ENCODE data around the gene TNPO2.
A peak's percentile ranks its signal among the peaks of the same experiment; 100 is the strongest.

TNPO2 gene

DNA sequence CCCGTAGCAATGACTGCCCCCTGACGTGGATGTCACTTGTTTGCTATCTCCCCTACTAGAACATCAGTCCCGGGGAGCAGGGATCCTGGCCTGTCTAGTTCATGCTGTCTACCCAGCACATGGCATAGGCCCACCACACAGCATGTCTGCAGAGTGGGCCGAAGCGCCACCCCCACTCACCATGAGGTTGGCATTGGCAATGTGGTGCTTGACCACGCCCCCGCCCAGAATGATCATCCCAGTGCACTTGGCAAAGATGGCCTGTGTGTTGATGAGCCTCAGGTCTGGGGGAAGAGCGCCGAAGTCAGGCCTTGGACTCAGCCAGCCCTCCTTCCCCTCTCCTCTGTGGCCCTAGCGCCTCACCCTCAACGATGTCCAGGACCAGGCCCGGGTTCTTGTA is 46.8 kb downstream of the TNPO2 start:
- peaks cover 37% of the 10 kb centered on the region for H3K36me3 ChIP-seq (ENCODE audit: control insufficient read depth, insufficient read depth, low read length)
- no peaks in the 10 kb centered on the region for H3K9me3 ChIP-seq (ENCODE audit: control insufficient read depth, insufficient read depth, low read length)
- H3K27ac ChIP-seq (ENCODE audit: low read length): no peak overlapping the region
- no peaks in the 10 kb centered on the region; the same call in 1 of the 2 replicates for H3K4me1 ChIP-seq (ENCODE audit: control insufficient read depth, insufficient read depth, low read length)
- no peaks in the 10 kb centered on the region for H3K27me3 ChIP-seq (ENCODE audit: control insufficient read depth, insufficient read depth, low read length)
- no peak for DNase-seq (ENCODE audit: low read depth, low spot score)
- WGBS (ENCODE audit: insufficient coverage, insufficient read length): no CpG with 5 or more reads among the region's 12 CpGs
- no peak overlapping the region for H3K4me3 ChIP-seq (ENCODE audit: low read length)

DNA sequence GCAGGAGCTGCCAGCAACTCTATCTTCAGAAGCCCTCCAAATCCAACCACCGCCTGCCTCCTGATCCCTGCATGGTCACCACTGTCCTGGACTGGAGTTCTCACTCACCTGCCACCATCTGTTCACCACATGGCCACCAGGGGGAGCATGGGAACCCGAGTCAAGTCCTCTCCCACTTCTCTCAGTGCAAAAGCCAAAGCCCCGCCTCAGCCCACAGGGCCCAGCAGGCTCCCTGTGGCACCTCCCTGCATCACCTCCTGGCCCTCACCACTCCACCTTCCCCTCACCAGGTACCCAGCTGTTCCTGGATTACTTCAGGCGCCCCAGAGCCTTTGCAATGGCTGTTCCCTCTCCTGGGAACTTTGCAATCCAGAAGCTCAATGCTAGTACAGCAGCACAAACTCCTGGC is 47.3 kb downstream of the TNPO2 start:
- peak; percentile 87 for DNase-seq (ENCODE audit: low read depth, low spot score)
- Histone ChIP-seq H3K4me3 (ENCODE audit: low read length) (no peak overlapping the region), H3K27me3 (ENCODE audit: control insufficient read depth, insufficient read depth, low read length) (no peaks in the 10 kb centered on the region), H3K27ac (ENCODE audit: low read length) (no peak overlapping the region), H3K36me3 (ENCODE audit: control insufficient read depth, insufficient read depth, low read length) (peaks cover 37% of the 10 kb centered on the region), H3K9me3 (ENCODE audit: control insufficient read depth, insufficient read depth, low read length) (no peaks in the 10 kb centered on the region), H3K4me1 (ENCODE audit: control insufficient read depth, insufficient read depth, low read length) (no peaks in the 10 kb centered on the region; the same call in 1 of the 2 replicates)
- no CpG with 5 or more reads among the region's 4 CpGs for WGBS (ENCODE audit: insufficient coverage, insufficient read length)

DNA sequence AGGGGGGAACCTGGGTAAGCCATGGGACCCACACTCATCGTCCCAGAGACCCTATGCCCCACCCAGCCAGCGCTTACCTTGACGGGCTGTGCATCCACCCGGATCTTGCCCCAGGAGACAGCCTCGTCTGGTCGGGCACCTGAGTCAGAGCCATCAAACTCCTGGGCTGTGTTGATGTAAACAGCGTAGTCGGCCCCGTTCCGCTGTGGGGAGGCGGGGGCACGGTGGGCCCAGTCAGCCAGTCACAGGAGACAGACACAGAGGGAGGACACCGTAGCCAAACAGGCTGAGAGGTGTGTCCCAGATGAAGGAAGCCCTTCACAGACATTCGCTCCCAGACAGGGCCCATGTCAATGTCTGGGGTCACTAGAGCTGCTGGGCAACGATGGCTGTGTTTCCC is 47.8 kb downstream of the TNPO2 start:
- no peak overlapping the region for H3K4me3 ChIP-seq (ENCODE audit: low read length)
- H3K9me3 ChIP-seq (ENCODE audit: control insufficient read depth, insufficient read depth, low read length): no peaks in the 10 kb centered on the region
- H3K36me3 ChIP-seq (ENCODE audit: control insufficient read depth, insufficient read depth, low read length): peaks cover 37% of the 10 kb centered on the region
- H3K27ac ChIP-seq (ENCODE audit: low read length): no peak overlapping the region
- DNase-seq (ENCODE audit: low read depth, low spot score): no peak
- no peaks in the 10 kb centered on the region for H3K27me3 ChIP-seq (ENCODE audit: control insufficient read depth, insufficient read depth, low read length)
- no CpG with 5 or more reads among the region's 15 CpGs for WGBS (ENCODE audit: insufficient coverage, insufficient read length)
- no peaks in the 10 kb centered on the region; the same call in 1 of the 2 replicates for H3K4me1 ChIP-seq (ENCODE audit: control insufficient read depth, insufficient read depth, low read length)

DNA sequence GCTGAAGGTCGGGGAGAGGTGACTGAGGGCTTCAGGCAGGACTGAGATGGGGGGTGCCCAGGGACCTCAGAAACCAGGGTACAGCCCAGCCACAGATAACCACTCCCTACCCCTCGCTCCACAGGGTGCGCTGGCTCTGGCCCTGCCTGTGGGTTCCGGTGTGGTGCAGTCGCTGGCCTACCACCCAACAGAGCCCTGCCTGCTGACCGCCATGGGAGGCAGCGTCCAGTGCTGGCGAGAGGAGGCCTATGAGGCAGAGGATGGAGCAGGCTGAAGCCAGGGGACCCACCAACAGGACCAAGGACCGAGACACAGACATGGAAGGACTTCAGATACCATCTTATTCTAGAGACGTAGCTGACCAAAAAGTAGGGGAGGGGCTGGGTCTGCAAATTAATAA is 48.3 kb downstream of the TNPO2 start:
- no CpG with 5 or more reads among the region's 10 CpGs for WGBS (ENCODE audit: insufficient coverage, insufficient read length)
- no peak for DNase-seq (ENCODE audit: low read depth, low spot score)
- Histone ChIP-seq H3K4me1 (ENCODE audit: control insufficient read depth, insufficient read depth, low read length) (peaks cover 1% of the 10 kb centered on the region; the same call in 1 of the 2 replicates), H3K27ac (ENCODE audit: low read length) (no peak overlapping the region), H3K9me3 (ENCODE audit: control insufficient read depth, insufficient read depth, low read length) (no peaks in the 10 kb centered on the region), H3K4me3 (ENCODE audit: low read length) (no peak overlapping the region), H3K27me3 (ENCODE audit: control insufficient read depth, insufficient read depth, low read length) (no peaks in the 10 kb centered on the region), H3K36me3 (ENCODE audit: control insufficient read depth, insufficient read depth, low read length) (peaks cover 37% of the 10 kb centered on the region)

DNA sequence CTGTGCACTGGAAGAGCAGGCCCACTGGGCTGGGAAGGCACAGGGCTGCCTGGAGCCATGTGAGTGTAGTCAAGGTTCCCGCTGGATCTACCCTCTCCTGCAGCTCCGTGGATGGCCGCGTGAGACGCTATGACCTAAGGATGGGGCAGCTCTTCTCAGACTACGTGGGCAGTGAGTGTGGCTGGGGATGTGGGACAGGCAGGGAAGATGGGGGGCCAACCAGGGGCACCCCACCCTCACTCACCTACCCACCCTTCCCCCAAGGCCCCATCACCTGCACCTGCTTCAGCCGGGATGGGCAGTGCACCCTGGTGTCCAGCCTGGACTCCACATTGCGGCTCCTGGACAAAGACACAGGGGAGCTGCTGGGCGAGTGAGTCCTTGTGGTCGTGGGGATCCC is 51.0 kb downstream of the TNPO2 start:
- Histone ChIP-seq H3K9me3 (ENCODE audit: control insufficient read depth, insufficient read depth, low read length) (no peaks in the 10 kb centered on the region), H3K4me3 (ENCODE audit: low read length) (no peak overlapping the region), H3K27me3 (ENCODE audit: control insufficient read depth, insufficient read depth, low read length) (no peaks in the 10 kb centered on the region), H3K36me3 (ENCODE audit: control insufficient read depth, insufficient read depth, low read length) (peaks cover 27% of the 10 kb centered on the region), H3K27ac (ENCODE audit: low read length) (no peak overlapping the region), H3K4me1 (ENCODE audit: control insufficient read depth, insufficient read depth, low read length) (peaks cover 1% of the 10 kb centered on the region; the same call in 1 of the 2 replicates)
- no CpG with 5 or more reads among the region's 10 CpGs for WGBS (ENCODE audit: insufficient coverage, insufficient read length)
- no peak for DNase-seq (ENCODE audit: low read depth, low spot score)

DNA sequence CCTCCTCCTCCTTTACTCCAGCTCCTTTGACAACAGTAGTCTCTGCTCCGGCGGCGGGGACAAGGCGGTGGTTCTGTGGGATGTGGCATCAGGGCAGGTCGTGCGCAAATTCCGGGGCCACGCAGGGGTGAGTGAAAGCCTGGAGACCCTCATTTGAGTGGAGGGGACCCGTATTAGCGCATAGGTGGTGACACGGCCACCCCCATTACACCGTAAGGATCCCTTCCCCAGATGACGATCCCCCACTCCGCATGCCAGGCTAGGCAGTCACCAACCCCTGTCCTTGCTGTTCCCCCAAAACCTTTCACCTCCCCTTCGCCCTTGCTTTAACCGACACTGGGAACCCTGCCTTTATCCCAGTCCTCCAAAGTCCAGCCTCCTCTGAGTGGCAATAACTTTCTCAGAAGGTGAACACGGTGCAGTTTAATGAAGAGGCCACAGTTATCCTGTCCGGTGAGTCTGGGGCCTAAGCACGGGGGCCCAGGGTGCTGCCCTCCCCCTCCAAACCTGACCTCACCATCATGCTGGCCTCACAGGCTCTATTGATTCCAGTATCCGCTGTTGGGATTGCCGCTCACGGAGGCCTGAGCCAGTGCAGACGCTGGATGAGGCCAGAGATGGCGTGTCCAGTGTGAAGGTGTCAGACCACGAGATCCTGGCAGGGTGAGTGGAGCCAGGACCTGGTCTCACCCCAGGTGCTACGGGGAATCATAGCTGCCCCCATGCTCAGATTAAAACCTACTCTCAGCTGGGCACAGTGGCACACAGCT is 53.4 kb downstream of the TNPO2 start:
- no peak for DNase-seq (ENCODE audit: low read depth, low spot score)
- H3K27ac ChIP-seq (ENCODE audit: low read length): no peak overlapping the region
- no CpG with 5 or more reads among the region's 26 CpGs for WGBS (ENCODE audit: insufficient coverage, insufficient read length)
- H3K4me1 ChIP-seq (ENCODE audit: control insufficient read depth, insufficient read depth, low read length): peaks cover 1% of the 10 kb centered on the region; the same call in 1 of the 2 replicates
- H3K9me3 ChIP-seq (ENCODE audit: control insufficient read depth, insufficient read depth, low read length): no peaks in the 10 kb centered on the region
- H3K27me3 ChIP-seq (ENCODE audit: control insufficient read depth, insufficient read depth, low read length): no peaks in the 10 kb centered on the region
- H3K36me3 ChIP-seq (ENCODE audit: control insufficient read depth, insufficient read depth, low read length): peaks cover 16% of the 10 kb centered on the region
- peak overlapping the region; percentile 91 for H3K4me3 ChIP-seq (ENCODE audit: low read length)

DNA sequence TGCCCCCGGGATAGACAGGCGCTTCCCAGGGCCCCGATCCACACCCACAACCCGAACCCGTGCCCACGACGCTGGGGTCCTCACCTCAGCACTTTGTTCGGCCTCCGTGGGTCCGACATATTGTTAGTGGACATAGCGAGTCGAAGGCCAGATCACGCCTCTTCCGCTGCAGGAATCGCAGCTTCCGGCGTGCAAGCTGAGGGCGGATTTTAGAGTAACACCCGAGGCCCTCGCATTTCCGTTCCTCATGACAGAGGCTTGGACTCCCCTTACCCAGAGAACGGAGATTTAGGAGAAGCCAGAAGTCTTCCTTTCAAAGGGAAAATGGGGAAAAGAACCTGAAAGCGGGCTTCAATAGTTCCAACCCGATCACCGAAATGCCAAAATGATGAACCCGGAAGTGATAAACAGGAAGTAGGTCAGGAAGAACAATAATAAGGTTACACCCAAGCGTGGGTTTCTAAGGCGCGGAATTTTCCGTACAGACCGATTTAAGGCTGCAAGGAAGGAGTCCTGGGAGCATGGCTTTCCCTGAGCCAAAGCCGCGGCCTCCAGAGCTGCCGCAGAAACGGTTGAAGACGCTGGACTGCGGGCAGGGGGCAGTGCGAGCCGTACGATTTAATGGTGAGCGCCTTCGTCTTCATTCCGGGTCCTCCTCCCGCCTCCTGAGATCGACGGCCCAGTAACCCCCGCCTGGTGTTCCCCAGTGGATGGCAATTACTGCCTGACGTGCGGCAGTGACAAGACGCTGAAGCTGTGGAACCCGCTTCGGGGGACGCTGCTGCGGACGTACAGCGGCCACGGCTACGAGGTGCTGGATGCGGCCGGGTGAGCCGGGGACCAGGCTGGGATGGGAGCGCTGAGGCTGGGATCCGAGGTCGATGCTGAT is 54.2 kb downstream of the TNPO2 start:
- Histone ChIP-seq H3K36me3 (ENCODE audit: control insufficient read depth, insufficient read depth, low read length) (peaks cover 13% of the 10 kb centered on the region), H3K9me3 (ENCODE audit: control insufficient read depth, insufficient read depth, low read length) (no peaks in the 10 kb centered on the region), H3K27ac (ENCODE audit: low read length) (no peak overlapping the region), H3K27me3 (ENCODE audit: control insufficient read depth, insufficient read depth, low read length) (no peaks in the 10 kb centered on the region), H3K4me1 (ENCODE audit: control insufficient read depth, insufficient read depth, low read length) (peaks cover 3% of the 10 kb centered on the region; the same call in 1 of the 2 replicates), H3K4me3 (ENCODE audit: low read length) (peak overlapping the region; percentile 91)
- WGBS (ENCODE audit: insufficient coverage, insufficient read length): no CpG with 5 or more reads among the region's 64 CpGs
- no peak for DNase-seq (ENCODE audit: low read depth, low spot score)

DNA sequence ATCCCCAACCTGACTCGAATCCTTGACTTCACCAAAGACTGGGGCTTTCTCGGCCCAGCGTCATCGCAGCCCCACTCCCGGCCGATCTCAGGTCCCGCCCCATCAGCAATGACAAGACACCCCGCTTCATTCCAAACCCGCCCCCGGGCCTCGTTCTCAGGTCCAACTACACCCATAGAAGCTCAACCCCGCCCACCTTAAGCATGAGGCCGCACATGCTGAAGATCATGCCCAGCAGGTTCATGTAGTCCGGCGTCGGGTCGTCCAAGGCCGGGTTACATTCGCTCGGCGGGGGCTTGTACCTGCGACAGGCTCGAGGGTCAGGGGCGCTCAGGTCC is 54.8 kb downstream of the TNPO2 start:
- Histone ChIP-seq H3K9me3 (ENCODE audit: control insufficient read depth, insufficient read depth, low read length) (no peaks in the 10 kb centered on the region), H3K27ac (ENCODE audit: low read length) (no peak overlapping the region), H3K27me3 (ENCODE audit: control insufficient read depth, insufficient read depth, low read length) (no peaks in the 10 kb centered on the region), H3K4me1 (ENCODE audit: control insufficient read depth, insufficient read depth, low read length) (peaks cover 4% of the 10 kb centered on the region), H3K4me3 (ENCODE audit: low read length) (peak overlapping the region; percentile 91; the same call in 1 of the 2 replicates), H3K36me3 (ENCODE audit: control insufficient read depth, insufficient read depth, low read length) (peaks cover 7% of the 10 kb centered on the region)
- WGBS (ENCODE audit: insufficient coverage, insufficient read length): no CpG with 5 or more reads among the region's 24 CpGs
- DNase-seq (ENCODE audit: low read depth, low spot score): no peak

- DNase-seq (ENCODE audit: low read depth, low spot score): no peak
- peak overlapping the region; percentile 91; the same call in 1 of the 2 replicates for H3K4me3 ChIP-seq (ENCODE audit: low read length)
- no peak overlapping the region for H3K27ac ChIP-seq (ENCODE audit: low read length)
- peaks cover 10% of the 10 kb centered on the region; the same call in 1 of the 2 replicates for H3K36me3 ChIP-seq (ENCODE audit: control insufficient read depth, insufficient read depth, low read length)
- no CpG with 5 or more reads among the region's 8 CpGs for WGBS (ENCODE audit: insufficient coverage, insufficient read length)
- H3K4me1 ChIP-seq (ENCODE audit: control insufficient read depth, insufficient read depth, low read length): peaks cover 4% of the 10 kb centered on the region
- no peaks in the 10 kb centered on the region for H3K27me3 ChIP-seq (ENCODE audit: control insufficient read depth, insufficient read depth, low read length)
- no peaks in the 10 kb centered on the region for H3K9me3 ChIP-seq (ENCODE audit: control insufficient read depth, insufficient read depth, low read length)
These were observed 55.4 kb downstream of the TNPO2 start for GRCh38 chr19:12668346-12668745.

- Histone ChIP-seq H3K36me3 (ENCODE audit: control insufficient read depth, insufficient read depth, low read length) (peaks cover 7% of the 10 kb centered on the region; the same call in 1 of the 2 replicates), H3K27me3 (ENCODE audit: control insufficient read depth, insufficient read depth, low read length) (no peaks in the 10 kb centered on the region), H3K9me3 (ENCODE audit: control insufficient read depth, insufficient read depth, low read length) (no peaks in the 10 kb centered on the region), H3K4me1 (ENCODE audit: control insufficient read depth, insufficient read depth, low read length) (peaks cover 4% of the 10 kb centered on the region), H3K4me3 (ENCODE audit: low read length) (no peak overlapping the region), H3K27ac (ENCODE audit: low read length) (no peak overlapping the region)
- no CpG with 5 or more reads among the region's 4 CpGs for WGBS (ENCODE audit: insufficient coverage, insufficient read length)
- DNase-seq (ENCODE audit: low read depth, low spot score): no peak
These were observed 55.9 kb downstream of the TNPO2 start for GRCh38 chr19:12667731-12668302.
